Measurements from ENCODE around the gene JAK1. TPM values are rescaled to one million over a fixed set of nuclear protein-coding genes. Genes with fewer than 3 reads are reported as not detected.

Gene JAK1
- total RNA-seq, 4 donors from 2014 or later: 214 to 288 (median 265) TPM

GRCh38 chr1:64810001-64810400 lies 156.3 kb downstream of the JAK1 start:
- TF ChIP-seq CTCF (IDR thresholded peaks at IDR 0.05; ENCODE audit: low read depth): no peak

GRCh38 chr1:64809309-64809708 lies 157.0 kb downstream of the JAK1 start:
- no peak for TF ChIP-seq CTCF (IDR thresholded peaks at IDR 0.05; ENCODE audit: low read depth)

GRCh38 chr1:64801851-64802523 lies 164.4 kb downstream of the JAK1 start:
- TF ChIP-seq CTCF (IDR thresholded peaks at IDR 0.05; ENCODE audit: low read depth): no peak

GRCh38 chr1:64798872-64799271 lies 167.5 kb downstream of the JAK1 start:
- no peak for TF ChIP-seq CTCF (IDR thresholded peaks at IDR 0.05; ENCODE audit: low read depth)

GRCh38 chr1:64790832-64791487 lies 175.4 kb downstream of the JAK1 start:
- no peak for TF ChIP-seq CTCF (IDR thresholded peaks at IDR 0.05; ENCODE audit: low read depth)

Small RNAs within 50 kb of the gene (small RNA-seq; reads per million reads assigned to genes)
- 0.61 reads per million for gene AL606517.2

Other genes starting within 250 kb of the JAK1 start
- 10 to 100 TPM in 1 of 4 donors, 1 to 10 TPM in 3; 6.4 to 11.5 (median 8.6) TPM for gene RAVER2, start 221.5 kb downstream of the JAK1 start, total RNA-seq
- 10 to 100 TPM; 19.8 to 70.6 (median 51.1) TPM for gene AK4, start 181.7 kb upstream of the JAK1 start, total RNA-seq

Data from subcutaneous adipose tissue (tissue), 4 donors.